GM18868 (cell line): ENCODE data around the gene GALNT2.

Experiments used
- ATAC-seq: cut with Tn5 transposase; IDR thresholded peaks from one replicate; pipeline ENCODE4 v1.9.1; 2021; ENCODE audit warnings: mild to moderate bottlenecking, moderate library complexity; ENCODE audit not compliant: unreplicated experiment

Gene GALNT2

DNA sequence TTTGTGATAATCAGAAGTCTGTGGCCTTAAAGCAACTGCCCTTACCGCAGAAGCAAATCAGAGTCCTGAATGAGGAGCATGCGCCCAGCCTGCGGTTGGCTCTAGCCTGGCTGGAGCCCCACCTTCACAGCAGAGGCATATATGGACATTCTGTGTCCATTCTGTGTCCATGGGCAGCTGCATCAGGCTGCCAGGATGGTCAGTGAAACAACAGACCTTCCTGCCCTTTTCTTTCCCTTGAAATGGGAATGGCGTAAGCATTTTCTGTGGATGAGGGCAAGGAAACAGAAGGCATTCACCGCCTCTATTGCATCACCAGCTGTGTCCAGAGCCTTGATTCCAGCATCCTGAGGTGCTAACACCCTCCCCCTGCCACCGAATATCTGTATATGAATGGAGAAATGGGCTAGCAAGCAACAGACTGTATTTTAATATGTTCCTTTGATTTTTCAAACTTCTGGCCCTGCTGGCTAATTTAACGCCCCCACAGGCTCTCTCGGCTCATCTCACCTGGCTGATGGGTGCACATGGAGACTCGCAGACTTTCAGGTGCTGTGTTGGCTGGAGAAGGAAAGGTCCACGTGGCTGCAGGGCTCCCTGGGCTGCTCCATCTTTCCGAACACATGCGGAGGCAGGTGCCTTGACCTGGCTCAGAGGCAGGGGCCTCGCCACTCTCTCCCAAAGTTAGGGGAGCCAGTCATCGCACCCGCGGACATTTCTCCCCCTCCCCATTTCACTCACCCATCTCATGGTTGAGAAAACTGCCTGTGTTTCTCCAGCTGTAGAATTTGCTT lies 159.2 kb downstream of the GALNT2 start:
- no peak for ATAC-seq

DNA sequence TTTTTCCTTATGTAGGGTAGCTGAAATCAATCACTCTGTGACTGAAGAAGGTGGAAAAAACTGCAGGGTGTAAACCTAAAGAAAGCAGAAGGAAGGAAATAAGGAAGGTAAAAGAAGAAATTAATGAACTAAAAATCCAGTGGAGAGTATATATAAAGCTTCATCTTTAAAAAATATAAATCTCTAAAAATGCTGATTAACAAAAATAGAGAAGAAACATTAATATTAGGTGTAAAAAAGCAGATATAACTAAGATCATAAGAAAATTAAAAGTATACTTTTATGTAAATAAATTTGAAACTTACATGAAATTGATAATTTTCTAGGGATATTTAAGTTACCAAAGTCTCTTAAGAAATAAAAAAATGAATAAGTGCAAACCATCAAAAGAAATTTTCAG lies 159.8 kb downstream of the GALNT2 start:
- no peak for ATAC-seq

DNA sequence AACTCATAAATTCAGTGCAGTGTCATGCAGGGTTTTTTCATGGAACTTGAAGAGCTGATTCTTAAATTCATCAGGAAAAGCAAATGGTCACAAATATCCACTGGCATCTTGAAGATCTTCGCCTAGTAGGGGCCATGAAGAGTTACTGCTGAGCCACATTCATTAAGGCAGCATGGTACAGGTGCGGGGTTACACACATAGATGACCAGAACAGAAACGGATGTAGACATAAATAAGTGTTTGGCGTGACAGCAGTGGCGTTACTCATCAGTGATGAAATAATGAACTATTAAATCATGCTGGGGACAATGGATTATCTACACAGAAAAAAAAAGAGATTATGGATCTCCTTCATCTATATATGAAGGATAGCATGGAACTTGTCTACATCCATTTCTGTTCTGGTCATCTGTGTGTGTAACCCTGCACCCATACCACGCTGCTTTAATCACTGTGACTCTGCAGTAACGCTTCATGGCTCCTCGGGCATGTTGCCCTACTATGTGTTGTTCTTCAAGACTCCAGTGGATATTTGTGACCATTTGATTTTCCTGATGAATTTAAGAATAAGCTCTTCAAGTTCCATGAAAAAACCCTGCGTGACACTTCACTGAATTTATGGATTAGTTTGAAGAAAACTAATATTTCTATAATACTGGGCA lies 161.3 kb downstream of the GALNT2 start:
- ATAC-seq, result no peak

DNA sequence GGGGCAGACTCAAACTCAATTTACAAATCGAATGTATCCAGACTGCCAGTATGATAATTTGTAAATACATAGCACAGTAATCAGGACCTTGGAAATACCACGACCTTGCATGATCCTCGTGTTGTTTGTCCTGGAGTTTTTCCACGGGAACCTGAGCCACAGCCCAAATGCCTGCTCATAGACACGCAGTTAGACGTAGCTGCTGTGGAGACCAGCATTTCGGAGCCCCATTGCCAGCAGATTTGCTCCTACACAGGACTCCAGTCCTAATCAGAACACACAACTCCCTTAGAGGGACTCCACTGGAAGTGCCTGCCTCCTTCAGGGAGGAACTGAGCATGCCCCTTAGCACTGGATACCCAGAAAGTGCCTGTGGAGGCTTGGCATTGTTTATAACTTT lies 163.2 kb downstream of the GALNT2 start:
- no peak for ATAC-seq

DNA sequence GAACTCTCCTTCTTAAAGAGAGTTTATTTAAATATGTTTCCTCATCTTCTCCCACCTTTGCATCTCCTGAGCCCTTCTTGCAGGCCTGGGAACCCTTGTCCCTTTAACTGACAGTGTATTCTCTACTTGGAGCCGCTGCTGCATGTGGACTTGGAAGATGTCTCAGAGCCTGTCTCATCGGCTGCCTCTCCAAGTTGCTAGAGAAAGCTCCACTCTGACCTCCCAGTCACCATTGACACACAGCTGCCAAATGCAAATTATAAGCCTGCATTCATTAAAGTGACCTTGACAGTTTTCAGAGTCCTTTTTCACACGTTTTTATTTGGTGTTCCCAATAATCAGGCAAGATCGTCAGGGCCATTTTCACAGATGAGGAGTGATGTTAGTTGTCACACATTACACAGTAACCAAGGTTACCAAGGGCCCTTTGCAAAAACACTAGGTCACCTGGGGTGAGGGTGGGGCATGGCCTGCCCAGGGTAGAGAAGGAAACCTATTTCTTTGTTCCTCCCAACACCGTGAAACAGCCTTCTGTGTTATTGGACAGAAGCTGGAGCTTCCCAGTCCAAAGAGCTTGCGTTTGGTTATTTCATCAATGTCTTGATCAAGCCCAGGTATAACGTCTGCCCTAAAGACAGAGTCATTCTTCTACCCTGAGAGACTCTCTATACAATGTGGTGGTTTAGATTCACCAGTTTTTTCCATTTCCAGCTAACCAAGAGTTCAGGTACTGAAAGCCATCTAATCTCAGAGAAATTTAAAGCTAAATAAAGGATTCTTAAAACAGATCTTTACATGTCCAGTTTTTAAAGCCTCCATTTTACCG lies 164.1 kb downstream of the GALNT2 start:
- no peak for ATAC-seq

DNA sequence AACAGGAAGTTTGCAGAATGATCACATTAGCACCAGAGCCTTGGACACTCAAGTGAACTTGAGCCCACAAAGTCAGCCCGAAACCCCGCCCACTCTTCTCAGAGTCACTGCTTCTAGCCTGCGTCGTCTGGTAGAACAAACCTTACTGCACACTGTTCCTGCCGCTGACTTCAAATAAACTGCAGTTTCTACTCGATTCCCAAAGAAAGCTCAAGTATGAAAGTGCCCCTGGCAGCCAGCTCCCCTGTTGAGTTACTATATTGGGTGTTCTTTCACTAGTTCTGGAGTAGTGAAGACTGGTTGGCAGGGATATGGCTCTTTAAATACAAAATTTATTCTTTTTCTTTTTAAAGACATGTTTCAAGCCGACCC lies 164.7 kb downstream of the GALNT2 start:
- no peak for ATAC-seq

DNA sequence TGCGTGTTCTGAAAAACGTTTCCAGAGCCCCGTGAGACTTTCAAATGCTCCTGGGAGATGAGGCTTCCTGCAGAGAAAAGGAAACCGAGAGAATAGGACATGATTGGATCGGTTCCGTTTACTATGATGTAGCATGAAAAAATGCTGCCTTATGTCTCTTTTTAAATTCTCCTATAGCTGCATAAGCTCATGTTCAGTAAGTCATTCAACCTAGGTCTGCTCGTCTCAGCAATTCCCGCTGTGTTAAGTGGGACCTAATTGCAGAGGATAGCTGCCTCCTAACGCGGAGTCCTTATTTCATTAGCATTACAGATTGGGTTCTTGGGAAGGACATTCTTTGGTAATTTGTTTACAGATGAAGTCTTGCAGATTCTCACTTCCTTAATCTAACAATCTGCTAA lies 165.3 kb downstream of the GALNT2 start:
- no peak for ATAC-seq

DNA sequence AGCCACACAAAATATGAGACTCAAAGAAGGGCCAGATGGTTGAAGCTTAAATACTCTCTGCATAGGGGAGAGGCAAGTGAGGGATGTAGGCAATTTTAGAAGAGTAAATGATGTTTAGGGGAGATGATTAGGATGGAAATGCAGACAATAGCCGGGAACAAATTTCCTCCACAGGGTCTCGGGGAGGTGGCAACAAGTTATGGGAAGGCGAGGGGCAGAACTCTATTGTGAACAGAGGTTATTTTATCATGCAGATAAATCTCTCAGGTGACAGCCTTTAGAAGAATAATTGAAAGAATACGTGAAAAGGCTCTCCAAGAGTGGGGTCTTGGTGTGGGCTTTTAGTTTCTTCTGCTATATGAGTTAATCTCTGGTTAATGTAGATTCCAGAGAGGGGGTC lies 166.7 kb downstream of the GALNT2 start:
- no peak for ATAC-seq

DNA sequence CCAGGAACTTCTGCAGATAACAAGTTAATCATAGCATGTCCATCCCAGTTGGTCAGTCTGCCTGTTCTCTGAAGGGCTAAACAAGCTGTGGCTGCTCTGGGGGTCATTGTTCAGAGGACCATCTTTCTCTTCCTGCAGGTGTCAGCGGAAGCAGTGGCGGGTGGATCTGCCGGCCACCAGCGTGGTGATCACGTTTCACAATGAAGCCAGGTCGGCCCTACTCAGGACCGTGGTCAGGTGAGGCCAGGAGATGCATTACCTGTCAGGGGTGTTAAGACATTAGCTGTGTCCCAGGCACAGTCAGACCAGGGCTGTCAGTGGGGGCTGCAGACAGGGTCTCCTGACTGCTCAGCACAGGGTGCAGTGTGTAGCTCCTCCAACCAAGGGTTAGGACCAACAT lies 168.8 kb downstream of the GALNT2 start:
- ATAC-seq, result no peak

DNA sequence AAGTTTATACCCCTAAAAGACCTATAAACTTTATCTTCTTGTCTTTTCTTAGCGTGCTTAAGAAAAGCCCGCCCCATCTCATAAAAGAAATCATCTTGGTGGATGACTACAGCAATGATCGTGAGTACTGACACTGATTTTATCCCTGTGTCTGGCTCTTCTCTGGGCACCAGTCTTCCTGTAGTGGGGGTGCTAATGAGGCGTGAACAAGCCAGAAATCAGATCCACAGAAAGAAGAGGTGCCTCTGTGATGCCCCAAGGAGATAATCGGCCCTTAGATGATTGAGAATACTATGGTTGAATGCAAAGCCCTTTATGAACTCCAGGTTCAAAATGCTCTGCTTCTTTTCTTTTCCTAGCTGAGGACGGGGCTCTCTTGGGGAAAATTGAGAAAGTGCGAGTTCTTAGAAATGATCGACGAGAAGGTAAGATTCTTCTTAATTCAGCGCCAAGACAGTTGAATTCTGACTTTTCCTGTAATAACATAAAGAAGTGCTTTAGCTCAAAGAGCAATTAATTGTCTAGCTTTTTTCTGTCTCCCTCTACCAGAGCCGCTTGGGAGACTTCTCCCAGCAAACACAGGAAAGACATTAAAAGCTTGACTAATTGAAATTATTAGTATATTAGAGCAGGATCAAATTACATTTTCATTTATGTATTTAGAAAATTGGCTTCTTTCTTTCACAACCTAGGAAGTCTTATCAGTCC lies 169.4 kb downstream of the GALNT2 start:
- no peak for ATAC-seq

DNA sequence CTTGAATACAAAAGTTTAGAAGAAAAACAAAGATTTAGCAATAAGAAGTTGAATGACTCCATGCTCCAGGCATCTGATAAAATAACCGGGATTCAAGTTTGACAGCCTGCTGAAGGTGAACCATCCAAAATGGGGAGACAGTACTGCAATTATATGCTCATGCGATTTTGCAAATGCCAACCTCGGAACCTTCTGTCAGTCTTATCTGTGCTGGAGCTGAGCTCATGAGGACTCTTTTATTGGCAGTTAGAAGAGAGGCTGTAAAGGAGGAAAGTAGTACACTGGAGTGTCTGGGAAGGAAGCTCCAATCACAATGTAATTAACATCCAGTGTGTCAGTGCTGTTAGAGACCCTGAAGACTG lies 170.0 kb downstream of the GALNT2 start:
- ATAC-seq, result no peak

DNA sequence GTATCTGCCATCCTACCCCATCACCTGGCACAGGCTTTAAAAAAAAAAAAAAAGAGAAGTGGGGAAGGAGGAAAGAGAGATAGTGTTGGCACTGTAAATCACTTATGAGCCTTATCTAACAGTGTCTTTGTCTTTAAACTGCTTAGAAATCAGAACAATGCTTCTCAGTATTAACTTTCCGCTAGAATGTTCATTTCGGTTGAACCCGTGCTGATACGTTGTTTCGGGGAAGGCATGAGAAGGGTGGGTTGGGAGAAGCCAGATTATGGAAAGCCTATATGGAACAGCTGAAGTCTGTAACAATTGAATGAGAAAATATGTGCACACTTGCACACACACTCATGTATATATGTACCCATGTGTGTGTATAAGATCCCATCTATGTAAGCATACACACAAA lies 170.8 kb downstream of the GALNT2 start:
- ATAC-seq, result no peak

DNA sequence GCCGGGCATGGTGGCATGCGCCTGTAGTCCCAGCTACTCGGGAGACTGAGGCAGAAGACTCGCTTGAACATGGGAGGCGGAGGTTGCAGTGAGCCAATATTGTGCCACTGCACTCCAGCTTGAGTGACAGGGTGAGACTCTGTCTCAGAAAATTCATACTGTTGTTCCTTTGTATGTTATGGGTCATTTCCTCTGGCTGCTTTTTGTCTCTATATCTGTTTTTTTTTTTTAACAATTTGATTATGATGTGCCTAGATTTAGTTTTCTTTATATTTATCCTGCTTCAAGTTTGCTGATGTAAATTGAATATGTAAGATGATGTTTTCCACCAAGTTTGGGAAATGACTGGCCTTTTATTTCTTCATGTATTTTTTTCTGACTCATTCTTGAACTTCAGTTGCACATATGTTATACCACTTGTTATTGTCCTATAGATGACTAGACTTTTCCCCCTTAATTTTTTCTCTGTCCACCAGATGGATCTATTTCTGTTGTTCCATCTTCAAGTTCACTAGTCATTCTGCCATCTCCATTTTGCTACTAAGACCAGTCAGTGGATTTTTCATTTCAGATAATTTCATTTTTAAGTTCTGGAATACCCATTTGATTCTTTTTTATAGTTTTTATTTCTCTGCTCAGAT lies 173.5 kb downstream of the GALNT2 start:
- ATAC-seq, result no peak

DNA sequence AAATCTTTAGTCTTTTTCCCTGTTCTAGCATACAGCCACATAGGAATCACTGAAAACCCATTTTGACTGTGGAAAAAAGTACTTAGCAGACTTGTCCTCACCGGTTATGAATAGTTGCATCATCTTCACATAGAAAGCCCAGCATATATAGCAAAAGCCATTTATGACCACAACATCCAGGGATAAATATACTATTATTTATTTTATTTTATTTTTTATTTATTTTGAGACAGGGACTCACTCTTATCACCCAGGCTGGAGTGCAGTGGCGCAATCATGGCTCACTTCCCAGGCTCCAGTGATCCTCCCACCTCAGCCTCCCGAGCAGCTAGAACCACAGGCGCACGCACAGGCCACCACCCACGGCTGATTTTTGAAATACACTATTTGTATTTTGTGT lies 175.3 kb downstream of the GALNT2 start:
- no peak for ATAC-seq

DNA sequence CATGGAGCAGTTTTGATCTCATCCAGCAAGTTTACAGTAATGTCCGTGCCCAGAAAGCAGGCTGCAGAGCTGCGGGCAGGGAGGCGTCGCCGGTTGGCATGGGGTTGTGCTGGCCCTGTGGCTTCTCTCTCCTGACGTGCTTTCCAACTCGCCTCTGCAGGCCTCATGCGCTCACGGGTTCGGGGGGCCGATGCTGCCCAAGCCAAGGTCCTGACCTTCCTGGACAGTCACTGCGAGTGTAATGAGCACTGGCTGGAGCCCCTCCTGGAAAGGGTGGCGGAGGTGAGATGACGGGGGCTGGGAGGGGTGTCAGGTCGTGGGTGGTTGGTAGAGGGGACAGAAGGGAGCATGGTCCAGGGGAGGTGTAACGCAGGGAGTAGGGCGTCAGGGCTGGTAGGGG lies 176.1 kb downstream of the GALNT2 start:
- ATAC-seq, result no peak

DNA sequence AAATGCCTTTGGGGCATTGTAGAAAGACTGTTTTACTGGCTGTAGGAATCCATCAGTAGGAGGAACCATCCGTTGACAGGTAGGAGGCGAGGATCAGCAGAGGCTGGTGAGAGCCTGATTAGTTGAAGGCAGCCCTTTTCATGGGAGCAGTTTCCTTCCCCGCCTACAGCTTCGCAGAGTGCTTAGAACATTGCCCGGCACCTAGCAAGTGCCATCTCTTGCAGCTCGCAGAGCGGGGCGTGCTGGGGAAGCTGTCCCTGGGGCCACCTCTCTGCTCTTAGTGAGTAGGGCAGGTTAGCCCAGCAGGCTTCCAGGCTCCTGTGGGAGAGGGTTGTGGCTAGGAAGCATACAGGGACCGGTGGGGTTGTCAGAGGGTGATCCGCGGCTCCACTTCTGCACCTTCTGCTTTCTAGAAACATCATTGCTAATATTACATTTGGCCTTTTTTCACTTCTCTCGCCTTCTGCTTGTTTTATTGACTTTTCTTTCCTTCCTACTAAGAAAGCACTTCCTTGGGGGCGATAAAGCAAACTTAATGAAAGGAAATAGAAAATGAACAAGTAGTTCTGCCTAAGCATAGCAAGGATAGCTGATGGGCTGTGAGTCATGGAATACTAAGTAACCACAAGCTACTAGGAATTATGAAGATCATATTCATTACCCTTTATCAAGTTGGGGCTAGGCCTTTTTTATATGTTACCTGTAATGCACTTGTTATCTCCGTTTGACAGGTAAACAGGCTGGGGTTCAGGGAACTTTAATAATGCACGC lies 176.7 kb downstream of the GALNT2 start:
- ATAC-seq, result no peak

DNA sequence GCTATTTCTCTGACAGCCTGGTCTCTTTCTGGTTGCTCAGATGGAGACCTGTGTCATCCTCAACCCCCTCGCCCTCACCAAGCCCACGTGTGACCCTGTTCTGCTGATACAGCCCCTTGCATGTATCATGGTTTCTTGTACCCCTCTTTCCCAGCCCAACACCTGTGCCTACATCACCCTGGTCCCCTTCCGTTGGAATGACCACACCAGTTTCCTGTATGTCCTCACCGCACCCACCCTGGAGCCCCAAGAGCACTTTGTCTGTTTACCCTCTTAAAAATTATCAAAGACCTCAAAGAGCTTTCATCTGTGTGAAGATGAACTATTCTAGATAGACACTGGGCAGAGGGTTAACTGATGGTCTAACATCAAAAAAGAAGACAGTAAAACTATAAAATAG lies 179.5 kb downstream of the GALNT2 start:
- no peak for ATAC-seq

DNA sequence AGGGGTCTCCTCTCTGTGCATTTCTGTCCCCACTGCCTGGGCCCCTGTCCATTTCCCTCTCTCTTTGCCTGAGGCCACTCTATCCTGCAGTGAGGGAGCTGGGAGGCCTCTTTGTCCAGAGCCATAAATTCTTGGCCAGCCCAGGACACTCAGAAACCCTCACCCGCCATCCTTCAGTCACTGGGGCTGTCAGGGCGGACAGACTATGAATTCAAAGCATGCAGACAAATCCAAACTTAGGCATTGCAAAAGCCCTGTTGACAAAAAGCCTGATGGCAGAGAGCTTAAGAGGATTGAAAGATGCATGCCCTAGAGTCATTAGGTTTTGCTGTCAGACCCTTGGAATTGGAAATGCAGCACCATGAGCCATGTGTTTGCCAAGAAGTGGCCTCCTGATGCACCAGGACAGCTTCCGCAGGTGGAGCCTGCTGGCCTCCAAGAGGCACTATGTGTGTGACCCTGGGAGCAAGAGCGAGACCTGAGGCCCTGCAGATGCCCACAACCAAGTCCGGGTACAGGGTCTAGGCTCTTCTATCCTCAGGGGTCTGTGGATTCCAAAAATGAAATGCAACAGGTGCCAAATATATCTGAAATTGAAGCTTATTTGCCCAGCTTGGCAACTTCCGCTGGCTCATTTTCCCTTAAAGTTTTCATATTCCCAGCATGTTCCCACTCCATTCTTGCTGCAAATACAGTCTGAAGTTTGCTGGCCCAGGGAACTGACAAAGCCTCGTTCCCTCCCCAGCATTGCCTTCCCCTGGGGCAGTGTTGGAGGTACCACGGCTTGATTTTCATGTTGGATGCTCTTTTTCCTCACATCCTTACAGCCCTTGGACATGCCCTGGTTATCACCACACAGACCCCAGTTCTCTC lies 181.2 kb downstream of the GALNT2 start:
- no peak for ATAC-seq

DNA sequence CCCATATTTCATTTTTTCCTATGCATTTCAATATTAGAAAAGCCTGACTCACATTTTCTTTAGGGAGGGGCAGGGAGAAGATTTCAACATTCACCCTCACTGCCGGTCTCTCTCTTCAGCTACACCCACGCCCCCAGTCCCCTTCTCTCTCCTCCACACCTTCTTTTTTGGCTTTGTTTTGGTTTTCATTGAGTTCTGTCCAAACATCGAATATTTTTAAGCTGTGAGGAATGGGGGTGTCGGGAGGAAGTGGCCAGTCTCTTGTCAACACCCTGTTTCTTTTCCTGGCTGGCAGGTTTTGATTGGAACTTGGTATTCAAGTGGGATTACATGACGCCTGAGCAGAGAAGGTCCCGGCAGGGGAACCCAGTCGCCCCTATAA lies 181.8 kb downstream of the GALNT2 start:
- no peak for ATAC-seq
